SK-N-MC (cell line): ENCODE measurements around the gene IMMP2L.

Experiments used
- EZH2 ChIP-seq: fragments of 200-600 bp; sonication (generic); IDR thresholded peaks from one replicate; pipeline ENCODE4 v1.6.1; 2017; ENCODE audit warnings: antibody characterized with exemption
- FOXP2 ChIP-seq: optimal IDR thresholded peaks from 2 replicates; pipeline ENCODE3; 2011; ENCODE audit warnings: mild to moderate bottlenecking, moderate library complexity; ENCODE audit not compliant: insufficient read depth; ENCODE audit errors: extremely low read length, control extremely low read depth
- POLR2AphosphoS5 ChIP-seq: IDR thresholded peaks from 2 replicates; pipeline ENCODE4 v1.6.1; 2012; ENCODE audit warnings: mild to moderate bottlenecking, low read depth, low read length, borderline replicate concordance

DNA sequence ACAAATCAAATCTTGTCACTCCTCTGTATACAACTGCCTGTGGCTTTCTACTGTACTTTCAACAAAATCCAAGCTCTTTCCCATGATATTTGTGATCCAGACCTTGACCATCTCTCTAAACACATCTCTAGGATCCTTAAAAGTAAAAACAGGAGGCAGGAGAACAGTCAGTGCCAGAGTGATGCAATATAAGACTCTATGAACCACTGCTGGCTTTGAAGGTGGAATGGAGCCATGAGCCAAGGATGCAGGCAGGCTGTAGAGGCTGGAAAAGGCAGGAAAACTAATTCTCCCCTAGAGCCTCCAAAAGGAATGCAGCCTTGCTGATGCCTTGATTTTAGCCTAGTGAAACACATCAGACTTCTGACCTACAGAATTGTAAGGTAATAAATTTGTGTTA is 516.8 kb downstream of the IMMP2L start:
- TF ChIP-seq EZH2 (no peak), POLR2AphosphoS5 (no peak), FOXP2 (no peak)
